Non-pigmented ciliary epithelial cell (primary cell): ENCODE data around the gene ARHGEF4.

Experiments
- DNase-seq: peaks from one replicate; pipeline ENCODE4 v3.0.0-alpha.2; 2010; ENCODE audit warnings: low read depth

Gene ARHGEF4

GRCh38 chr2:130834931-130835765 is 1.6 kb upstream of the ARHGEF4 start:
- DNase-seq: no peak

- DNase-seq: no peak
Observed at GRCh38 chr2:130835766-130836015, 1.0 kb upstream of the ARHGEF4 start.

DNA sequence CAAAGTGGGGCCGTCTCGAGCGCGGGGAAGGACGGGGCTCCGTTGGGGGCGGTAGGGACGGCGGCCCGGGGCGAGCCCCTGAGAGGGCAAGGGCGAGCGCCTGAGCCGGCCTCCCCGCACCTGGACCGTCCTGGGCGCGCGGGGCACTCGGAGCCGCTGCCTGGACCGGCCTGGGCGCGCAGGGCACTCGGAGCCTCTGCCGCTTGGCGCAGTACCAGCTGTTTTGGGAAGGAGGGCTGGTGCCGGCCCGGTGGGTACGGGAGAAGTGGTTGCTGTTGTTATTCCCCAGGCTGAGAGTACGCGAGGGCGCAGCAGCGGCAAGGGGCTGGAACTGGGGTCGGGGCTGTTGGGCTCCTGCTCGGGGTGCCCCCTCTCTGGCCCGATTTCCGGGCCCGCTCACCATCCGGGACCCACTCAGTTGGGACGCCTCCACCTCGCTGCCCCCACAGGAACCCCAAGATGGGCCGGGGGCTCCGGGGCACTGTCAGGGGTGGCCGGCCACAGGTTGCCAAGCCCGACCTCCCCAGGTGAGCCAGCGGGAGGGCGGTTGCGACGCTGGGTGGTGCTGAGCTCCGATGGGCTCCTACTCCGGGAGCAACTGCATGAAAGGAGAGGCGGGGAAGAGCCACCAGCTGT is 579 bp downstream of the ARHGEF4 start:
- DNase-seq: no peak

- DNase-seq: no peak
Observed at GRCh38 chr2:130837811-130838565, 1.3 kb downstream of the ARHGEF4 start.

DNA sequence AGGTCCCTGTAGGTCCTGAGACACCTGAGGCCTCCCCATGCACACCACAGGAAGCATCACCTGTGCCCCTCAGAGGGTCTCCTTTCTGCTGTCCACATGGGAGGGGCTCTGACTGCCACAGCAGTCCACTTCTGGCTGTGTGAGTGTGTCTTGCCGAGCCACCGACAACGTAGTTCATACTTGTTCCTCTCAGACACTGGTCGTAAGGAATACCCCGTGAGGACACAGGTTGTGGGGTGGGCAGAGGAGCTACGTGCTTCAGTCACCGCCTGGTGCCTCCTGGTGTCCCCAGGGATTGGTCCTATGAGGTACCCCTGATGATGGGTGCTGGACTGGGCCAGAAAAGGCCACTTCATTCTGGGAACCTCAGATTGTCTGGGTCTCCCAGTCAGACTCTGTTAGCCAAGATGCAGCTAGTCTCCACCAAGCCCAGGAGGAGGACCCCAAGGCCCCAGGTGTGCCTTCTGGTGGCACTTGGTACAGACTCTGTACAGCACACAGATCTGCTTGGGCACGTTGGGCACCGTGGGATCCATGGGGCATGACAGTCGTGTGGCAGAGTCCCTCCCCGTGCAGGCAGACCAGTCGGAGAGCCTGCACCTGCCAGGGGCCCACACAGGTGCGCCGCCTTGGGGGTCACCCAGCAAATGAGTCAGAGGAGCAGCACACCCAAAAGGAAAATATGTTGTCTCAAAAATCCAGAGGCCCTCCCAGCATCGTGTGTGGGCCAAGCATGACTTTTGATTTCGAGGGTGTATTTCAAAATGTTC is 2.5 kb downstream of the ARHGEF4 start:
- DNase-seq: no peak

DNA sequence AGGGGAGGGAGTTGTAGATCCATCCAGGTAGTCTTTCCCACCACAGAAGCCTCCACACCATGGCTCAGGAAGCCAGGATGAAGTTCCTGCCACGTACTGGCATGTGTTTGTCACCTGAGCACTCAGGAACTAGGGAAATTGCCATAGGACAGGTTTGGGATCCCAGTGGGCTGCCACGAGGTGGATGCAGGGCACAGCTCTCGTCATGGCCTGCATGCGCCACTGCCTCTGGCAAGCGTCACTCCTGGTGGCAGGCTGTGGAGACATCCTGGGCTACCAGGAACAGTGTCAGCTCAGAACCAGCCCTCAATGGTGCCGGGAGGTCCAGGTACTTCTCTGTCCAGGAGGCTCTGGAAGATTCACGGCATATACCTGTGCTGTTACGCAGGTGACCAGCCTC is 3.8 kb downstream of the ARHGEF4 start:
- DNase-seq: no peak

DNA sequence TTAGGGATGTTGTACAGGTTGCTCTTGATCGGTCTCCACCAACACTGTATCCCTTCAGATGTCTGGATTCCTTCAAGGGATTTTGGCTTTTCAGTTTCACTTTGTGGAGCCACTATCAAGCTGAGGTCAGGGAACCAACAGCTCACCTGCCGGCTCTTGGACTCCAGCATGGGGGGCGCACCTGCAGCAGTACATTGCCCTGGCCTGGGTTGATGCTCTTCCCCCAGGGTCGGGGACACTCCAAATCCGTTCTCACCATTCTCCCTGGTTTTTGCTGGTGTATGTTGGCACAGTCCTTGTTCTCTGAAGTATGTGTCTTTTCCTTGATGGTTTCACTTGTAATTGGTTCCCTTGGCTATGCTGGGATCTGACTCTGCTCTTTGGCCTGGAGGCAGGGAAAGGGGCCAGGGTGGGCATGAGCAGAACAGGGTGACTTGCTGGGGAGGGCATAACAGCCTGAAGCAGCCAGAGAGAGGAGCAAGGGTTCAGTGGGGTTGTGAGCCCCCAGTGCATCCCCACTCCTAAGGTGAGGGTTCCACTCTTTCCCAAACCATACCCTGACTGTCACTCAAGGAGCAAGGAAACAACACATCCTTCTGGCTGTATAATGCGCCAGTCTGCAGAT is 5.1 kb downstream of the ARHGEF4 start:
- no peak for DNase-seq

GRCh38 chr2:130842770-130843169 is 6.1 kb downstream of the ARHGEF4 start:
- no peak for DNase-seq

DNA sequence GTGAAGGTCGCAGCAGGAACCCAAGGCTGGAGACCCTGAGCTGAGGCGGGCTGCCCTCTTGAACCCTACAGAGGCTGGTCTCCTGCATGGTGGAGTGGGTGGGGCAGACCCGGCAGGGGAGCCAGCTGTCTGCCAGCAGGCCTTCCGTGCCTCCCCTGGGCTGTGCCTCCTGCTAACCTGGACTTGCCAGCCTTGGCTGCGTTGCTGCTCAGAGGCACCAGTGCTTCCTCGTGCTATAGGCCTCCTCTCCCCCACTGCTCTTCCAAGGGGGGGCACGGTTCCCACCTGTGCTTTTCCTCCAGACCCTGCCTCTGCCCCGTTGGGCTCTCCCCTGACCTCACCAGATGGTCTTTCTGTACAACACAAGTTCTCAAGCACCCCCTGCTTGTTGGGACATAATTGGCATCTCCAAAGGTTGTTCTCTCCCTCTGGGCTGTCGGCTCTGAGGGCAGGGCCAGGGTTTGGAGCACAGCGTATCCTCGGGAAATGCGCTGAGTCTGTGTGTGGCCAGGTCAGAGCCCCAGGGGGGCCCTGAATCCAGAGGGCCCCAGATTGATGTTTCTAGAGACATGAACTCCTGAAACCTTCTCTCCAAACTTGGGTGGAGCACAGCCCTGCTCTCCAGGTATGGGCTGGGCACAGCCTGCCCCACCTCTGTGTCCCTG is 6.7 kb downstream of the ARHGEF4 start:
- no peak for DNase-seq

- no peak for DNase-seq
Observed at GRCh38 chr2:130844161-130844560, 7.4 kb downstream of the ARHGEF4 start.

DNA sequence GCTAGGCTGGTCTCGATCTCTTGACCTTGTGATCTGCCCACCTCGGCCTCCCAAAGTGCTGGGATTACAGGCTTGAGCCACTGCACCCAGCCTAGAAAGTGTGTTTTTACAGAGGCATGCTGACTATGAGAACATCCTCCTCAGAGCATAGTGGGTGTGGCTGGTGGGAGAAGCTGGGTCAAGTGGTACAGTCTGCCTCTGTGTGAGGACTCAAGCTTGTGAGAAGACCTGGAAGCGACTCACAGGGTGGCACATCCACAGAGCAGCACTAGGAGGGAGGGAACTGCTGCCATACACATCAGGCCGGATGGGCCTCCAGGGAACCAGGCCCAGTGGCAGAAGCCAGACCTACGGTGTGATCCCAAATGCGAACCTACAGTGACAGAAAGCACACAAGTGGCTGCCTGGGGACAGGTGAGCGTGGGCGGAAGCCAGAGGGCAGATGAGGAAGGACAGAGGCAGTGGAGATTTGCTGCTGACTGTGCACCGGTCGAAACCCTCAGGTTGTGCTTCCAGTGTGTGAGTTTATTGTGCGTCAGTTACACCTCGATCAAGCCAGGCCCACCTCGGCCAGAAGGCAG is 8.9 kb downstream of the ARHGEF4 start:
- DNase-seq: no peak

DNA sequence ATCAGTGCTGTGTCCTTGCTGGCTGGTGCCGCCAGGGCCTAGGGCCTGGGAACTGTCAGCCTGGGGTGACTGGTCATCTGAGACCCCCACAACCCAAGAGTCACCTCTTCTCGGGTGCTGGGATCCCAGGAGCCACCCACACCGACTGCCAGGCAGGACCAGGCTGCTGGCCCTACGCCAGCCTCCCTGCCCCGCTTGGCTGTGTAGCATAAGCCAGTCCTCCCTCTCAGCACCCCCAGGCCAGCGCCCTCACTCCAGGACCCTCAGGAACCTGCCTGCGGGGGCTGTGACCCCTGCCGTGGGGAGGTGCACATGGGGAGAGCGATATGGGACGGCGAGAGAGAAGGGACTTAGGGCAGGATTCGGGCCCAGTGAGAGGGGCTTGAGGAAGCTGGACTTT is 9.5 kb downstream of the ARHGEF4 start:
- no peak for DNase-seq

- peak; percentile 17 for DNase-seq
Observed at GRCh38 chr2:130846686-130847375, 10.1 kb downstream of the ARHGEF4 start.

DNA sequence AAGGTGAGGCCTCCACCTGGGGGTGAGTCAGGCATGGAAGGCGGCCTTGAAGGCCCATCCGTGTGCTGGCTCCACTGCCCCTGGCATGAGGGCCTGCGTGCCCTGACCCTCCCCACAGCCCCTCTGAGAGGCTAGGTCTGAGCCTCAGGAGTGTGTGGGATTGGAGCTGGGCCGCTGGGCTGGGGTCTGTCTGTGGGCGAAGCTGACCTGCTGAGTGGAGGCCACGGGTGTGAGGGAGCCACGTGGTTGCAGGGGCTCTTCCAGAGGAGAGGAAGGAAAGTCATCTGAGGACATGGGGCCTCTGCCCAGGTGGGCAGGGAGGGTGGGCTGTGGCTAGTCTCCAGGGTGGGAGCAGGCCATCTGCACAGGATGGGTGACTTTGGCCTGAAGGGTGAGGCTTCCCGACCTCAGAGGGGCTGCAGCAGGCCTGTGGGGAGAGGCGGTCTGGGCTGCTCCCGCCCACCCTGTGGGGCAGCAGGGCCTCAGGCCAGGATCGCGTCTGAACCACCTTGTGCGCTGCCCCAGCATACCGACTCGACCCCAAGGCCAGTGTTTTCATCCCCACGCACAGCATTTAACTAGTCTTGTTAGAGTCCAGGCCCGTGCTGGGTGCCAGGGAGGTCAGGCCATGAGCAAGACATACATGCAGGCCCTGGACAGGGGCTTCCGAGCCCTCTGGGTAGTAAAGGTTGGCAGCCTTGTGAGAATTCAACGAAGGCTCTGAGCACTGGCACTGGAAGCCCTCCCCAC is 11.2 kb downstream of the ARHGEF4 start:
- DNase-seq: no peak

- no peak for DNase-seq
Observed at GRCh38 chr2:130848526-130849210, 12.0 kb downstream of the ARHGEF4 start.

- DNase-seq: no peak
Observed at GRCh38 chr2:130849896-130850787, 13.4 kb downstream of the ARHGEF4 start.

GRCh38 chr2:130850788-130851623 is 14.3 kb downstream of the ARHGEF4 start:
- DNase-seq: no peak
